SK-N-MC (cell line): ENCODE results near the gene BPHL.

Experiments
- EZH2 ChIP-seq: fragments of 200-600 bp; sonication (generic); IDR thresholded peaks from one replicate; pipeline ENCODE4 v1.6.1; 2017; ENCODE audit warnings: antibody characterized with exemption
- POLR2AphosphoS5 ChIP-seq: IDR thresholded peaks from 2 replicates; pipeline ENCODE4 v1.6.1; 2012; ENCODE audit warnings: mild to moderate bottlenecking, low read depth, low read length, borderline replicate concordance

- TF ChIP-seq POLR2AphosphoS5 (no peak), EZH2 (no peak)
Observed at GRCh38 chr6:3190779-3191178, 72.3 kb downstream of the BPHL start.
